H1 (cell line): ENCODE measurements around the gene PGP. TPM values are rescaled to one million over a fixed set of nuclear protein-coding genes. Genes with fewer than 3 reads are reported as not detected.

ENCODE experiments used
- TBP ChIP-seq: IDR thresholded peaks from 2 replicates; pipeline ENCODE4 v1.6.1; 2011; ENCODE audit warnings: low read depth, low read length, improper control_type of control experiment
- ZNF274 ChIP-seq: IDR thresholded peaks from 2 replicates; pipeline ENCODE4 v1.7.0; 2012; ENCODE audit warnings: low read length, borderline replicate concordance; ENCODE audit errors: extremely low read depth
- polyA plus RNA-seq, 7 experiments: library from polyadenylated mRNA; depleted of rRNA in 3 of 7; stranded (reverse) in 5 of 7; unstranded in 2 of 7; fragments of >200 nt in 5 of 7; fragments of 200-250 nt in 2 of 7; gene quantifications; 1 replicate in 5 of 7; 2 replicates in 1 of 7; 4 replicates in 1 of 7; pipeline versions ENCODE4 v1.2.1 to v1.2.3, GENCODE V29; 2011 to 2013; ENCODE audit warnings: missing spikeins in 2 of 7, mixed read lengths in 2 of 7
- total RNA-seq: library from RNA; stranded (reverse); fragmentation: NEBNext Ultra II Directional; extraction: Animal tissue kit (Norgen Biotek cat#: 25700); gene quantifications from 2 replicates; pipeline ENCODE4 v1.2.1, GENCODE V29; 2021

PGP gene
- total and polyA plus RNA-seq, 2 of the 8 experiments (the other 6 are each of a cell fraction or from before 2014, with no cell fraction given), result 30.9 to 55.9 TPM

DNA sequence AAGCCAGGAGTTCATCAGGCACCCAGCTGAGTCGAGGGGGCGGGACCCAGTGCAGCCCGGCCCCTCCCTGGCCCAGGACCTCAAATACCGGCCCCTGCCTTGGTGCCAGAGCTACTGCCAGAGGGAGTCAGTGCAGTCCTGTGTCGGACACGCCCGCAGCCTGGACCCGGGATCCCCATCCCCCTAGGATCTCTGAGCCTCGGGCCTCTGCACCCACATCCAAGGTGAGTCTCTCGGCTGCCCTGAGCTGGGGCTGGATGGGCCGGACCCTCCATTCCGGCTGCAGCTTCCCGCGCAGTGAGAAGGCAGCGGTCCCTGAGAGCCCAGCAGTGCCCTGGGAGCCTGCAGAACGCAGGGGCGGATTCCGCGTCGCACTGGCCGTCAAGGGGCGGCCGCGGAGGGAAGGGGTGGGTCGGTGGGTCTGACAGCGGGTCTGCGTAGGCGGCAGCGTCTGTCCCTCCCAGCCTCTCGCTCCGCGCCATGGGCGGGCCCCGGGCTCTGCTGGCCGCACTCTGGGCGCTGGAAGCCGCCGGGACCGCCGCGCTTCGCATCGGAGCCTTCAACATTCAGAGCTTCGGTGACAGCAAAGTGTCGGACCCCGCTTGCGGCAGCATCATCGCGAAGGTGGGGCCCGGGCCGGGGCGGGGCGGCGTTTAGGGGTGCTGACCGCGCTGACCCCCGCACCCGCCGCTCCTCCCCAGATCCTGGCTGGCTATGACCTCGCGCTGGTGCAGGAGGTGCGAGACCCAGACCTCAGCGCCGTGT lies 21.9 kb upstream of the PGP start, which contains the start of gene DNASE1L2 (continued):
- 0 out of 2 replicates have a peak, but pooled peaks have one; percentile 40 for TF ChIP-seq TBP
- TF ChIP-seq ZNF274, result no peak
